Stimulated activated CD4-positive, alpha-beta T cell treated with anti-CD3 and anti-CD28 coated beads, Interleukin-1b, Interleukin-23, amount 100 ng/mL, for 48 hours (primary cell): ENCODE measurements around the gene KLHL17.

Experiments used
- DNase-seq: peaks from one replicate; pipeline ENCODE4 v3.0.0-alpha.2; 2020

Gene KLHL17

DNA sequence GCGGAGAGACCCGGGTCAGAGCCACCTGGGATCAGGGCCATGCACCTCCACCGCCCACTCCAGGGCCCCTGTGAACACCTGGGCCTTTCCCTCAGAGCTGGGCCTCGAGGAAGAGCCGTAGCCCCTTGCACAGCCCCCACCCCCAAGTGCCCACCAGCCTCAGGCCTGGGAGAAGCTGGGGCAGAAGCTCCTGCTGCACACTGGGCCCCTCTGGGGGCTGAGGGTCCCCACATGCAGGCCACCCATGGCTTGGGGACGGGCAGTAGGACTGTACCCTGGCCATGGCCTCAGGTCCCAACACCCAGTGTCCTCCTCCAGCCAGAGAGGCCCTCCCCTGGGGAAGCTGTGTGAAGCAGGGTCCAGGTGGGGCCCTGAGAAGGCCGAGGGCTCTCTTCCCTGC, 7.8 kb upstream of the KLHL17 start:
- DNase-seq, result no peak

DNA sequence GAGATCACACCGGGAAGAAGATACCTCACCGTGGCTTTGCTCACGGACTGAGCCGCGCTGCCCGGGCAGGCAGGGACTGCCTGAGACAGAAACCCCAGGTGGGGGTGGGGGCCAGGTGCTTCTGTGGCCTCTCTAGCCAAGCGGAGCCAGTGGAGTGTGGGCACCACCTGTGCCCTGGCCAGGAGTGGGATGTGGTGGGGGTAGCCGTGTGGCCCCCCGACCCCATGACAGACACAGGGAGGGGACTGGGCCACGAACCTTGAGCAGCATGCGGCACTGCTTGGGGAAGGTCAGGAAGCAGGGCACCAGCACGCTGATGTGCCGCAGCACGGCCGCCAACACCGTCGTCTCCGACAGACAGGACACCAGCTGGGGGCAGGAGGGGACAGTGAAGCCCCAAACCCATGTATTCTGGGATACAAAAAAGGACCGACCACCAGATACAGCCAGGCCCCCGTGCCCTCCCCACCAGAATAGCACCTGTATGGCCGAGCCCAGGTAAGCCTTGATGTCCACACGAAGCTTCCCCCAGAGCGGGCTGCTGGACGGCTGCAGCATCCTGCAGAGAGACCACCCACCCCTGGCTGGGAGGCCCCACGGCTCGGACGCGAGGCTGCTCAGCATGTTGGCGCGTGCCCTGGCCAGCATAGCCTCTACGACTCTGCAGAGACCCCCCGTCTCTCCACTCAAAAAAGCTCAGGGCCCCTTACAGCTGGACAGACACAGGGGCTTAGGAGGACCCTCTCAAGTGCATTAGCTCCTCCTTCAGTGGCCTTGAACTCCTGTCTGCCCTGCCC, 6.7 kb upstream of the KLHL17 start:
- no peak for DNase-seq

DNA sequence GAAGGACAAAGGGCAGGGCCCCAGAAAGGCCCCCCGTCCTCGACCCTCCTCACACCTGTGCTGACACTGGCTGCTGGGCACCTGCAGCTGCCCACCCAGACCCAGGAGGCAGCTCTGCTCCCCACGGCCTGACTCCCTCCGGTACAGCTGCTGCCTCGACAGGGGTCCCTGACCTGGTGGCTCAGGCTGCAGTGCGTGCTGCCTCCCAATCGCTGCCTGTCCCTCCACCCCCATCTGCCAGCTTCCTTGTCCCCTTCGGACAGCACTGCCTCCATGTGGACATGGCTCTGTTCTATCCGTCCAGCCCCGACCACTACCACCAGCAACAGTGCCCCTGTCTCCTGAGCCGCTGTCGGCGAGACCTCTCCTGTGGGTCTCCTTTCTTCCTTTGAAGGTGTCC, 5.5 kb upstream of the KLHL17 start:
- no peak for DNase-seq

DNA sequence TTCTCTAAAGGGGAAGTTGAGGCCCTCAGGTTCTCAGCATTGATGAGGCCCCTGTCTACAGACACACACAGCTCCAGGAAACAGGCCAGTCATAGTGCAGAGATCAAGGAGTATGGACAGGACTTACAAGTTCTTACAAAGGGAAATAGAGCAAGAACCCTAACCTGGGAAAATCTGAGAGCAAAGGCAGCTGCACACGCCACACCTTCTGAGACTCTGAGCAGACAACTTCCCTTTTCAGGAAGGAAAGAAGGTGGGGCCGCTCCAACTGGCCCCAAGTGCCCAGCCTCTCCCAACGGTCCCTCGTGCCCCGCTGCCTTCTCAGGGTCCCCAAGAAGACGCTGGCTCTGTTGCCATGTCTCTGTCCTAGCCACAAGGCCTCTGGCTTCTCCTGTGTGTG, 4.9 kb upstream of the KLHL17 start:
- no peak for DNase-seq

DNA sequence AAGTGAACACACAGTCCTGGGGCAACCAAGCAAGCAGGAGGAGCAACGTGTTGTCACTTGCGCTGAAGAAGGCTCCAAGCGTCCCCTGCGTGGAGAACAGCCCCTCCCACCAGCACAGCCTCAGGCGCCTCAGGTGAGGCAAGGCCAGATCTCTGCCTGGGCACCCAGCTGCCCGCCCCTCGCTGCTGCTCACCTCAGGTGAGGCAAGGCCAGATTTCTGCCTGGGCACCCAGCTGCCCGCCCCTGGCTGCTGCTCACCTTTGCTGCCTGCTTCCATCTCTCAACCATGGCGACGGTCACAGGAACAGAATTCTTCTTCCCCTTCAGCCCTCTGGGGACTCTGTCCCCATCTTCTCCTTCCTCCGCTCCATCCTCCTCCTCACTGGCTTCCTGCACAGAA, 3.7 kb upstream of the KLHL17 start:
- DNase-seq, result no peak

DNA sequence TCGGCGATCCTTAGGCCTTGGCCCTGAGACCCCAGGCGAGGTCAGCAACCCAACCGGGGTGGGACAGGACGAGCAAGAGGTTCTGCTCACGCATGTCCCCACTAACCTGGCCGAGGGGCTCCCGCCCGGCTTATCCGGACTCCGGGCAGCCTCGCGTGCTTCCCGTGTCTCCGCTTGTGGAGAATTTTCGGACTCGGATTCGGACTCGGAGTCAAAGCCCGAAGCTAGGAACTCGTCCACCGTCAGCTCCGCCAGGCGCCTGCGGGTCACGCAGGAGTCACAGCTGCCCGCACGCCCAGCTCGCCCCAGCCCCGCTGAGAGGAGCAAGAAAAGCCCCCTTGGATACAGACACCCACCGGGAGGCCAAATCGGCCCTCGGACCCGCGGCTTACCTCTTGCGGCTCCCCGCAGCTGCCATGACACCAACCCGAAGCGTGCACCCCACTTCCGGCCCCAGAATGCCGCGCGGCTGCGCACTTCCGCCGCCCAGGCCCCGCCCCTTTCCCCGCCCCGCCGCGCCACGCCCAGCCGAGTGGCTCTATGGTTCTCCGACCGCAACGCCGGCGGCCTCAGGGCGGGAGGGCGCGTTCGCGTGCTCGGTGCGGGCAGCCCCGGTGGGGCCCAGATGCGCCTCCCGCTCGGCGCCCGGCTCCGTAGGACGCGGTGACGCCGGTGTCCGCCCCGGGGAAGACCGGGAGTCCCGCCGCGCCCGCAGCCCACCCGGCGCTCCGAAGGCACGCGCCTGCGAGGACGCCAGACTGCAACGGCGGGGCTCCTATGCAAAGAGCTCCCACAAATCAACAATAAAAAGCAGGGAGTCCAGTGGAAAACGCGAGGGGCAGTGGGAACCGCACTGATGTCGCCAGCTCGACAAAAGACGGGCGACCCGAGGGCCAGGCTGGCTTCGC, 1.3 kb upstream of the KLHL17 start, which contains the start of gene NOC2L:
TSS of gene NOC2L (minus strand) at position 434 of the 908 bp plus-strand sequence. CDS start at position 418, 16 bp downstream.
- DNase-seq, result peak; percentile 95

DNA sequence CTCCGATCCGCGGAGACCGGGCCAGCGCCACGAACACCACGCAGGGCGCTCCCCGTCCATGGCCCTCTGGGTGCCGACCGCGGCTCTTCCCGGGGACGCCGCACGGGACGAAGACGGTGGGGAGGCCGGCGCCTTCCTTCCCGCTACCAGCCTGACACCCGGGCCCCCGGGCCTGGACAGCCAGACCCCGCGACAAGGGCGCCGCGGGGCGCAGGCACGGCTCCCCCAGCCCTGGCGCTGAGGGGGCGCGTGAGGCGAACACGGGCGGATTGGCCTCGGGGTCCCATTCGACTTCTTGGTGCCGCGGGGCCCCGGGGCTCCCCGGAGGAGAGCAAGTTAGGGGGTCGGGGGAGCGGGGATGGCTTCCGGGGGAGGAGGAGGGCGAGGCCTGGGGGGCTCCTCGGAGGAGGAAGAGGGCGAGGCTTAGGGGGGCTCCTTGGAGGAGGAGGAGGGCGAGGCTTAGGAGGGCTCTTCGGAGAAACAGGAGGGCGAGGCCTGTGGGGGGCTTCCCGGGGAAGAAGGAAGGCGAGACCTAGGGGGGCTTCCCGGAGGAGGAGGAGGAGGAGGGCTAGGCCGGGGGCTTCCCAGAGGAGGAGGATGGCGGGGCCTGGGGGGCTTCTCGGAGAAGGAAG, 537 bp upstream of the KLHL17 start:
- no peak for DNase-seq

DNA sequence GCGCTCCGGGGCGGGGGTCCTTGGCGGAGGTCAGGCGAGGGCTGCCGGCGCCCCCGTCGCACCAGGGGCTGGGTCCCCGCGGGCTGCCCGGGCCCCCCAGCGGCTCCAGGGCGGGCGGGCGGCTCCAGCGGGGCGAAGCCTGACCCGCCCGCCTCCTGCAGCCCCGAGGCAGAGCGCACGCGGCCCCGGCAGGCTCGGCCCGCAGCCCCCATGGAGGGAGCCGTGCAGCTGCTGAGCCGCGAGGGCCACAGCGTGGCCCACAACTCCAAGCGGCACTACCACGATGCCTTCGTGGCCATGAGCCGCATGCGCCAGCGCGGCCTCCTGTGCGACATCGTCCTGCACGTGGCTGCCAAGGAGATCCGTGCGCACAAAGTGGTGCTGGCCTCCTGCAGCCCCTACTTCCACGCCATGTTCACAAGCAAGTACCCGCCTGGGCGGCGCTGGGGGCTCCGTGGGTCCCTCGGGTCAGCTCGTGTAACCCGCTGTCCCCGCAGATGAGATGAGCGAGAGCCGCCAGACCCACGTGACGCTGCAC, 817 bp downstream of the KLHL17 start:
- no peak for DNase-seq

DNA sequence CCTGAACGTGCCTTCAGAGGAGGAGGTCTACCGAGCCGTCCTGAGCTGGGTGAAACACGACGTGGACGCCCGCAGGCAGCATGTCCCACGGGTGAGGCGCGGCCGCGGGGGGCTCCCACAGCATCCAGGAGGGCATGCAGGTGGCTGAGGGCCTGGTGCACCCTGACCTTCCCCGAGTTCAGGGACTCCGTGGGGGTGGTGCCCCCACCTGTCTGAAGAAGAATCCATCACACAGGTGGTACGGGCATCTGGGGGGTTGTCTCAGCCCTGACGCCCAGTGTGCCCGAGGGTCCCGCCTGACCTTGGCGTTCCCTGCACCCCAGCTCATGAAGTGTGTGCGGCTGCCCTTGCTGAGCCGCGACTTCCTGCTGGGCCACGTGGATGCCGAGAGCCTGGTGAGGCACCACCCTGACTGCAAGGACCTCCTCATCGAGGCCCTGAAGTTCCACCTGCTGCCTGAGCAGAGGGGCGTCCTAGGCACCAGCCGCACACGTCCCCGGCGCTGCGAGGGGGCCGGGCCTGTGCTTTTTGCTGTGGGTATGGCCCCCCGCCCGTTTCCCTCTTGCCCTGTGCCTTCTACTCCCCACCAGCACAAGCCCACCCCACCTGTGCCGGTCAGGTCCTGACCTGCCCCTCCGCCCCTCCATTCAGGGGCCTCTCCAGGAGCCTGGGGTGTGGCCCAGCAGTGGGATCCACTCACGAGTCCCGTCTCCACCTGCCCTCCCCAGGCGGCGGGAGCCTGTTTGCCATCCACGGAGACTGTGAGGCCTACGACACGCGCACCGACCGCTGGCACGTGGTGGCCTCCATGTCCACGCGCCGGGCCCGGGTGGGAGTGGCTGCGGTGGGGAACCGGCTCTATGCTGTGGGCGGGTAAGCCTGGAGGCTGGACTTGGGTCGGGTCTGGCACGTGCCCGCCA, 2.3 kb downstream of the KLHL17 start:
- DNase-seq, result no peak

DNA sequence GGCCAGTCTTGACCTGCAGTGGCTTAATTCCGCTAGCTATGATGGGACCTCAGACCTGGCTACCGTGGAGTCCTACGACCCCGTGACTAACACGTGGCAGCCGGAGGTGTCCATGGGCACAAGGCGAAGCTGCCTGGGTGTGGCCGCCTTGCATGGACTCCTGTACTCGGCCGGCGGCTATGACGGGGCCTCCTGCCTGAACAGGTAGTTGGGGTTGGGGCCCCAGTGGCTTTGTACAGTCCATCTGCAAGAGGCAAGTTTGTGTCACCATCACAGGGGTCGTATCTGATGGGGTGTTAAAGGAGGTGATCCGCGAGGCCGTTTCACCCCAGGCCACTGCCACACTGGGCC, 2.9 kb downstream of the KLHL17 start:
- DNase-seq, result no peak

DNA sequence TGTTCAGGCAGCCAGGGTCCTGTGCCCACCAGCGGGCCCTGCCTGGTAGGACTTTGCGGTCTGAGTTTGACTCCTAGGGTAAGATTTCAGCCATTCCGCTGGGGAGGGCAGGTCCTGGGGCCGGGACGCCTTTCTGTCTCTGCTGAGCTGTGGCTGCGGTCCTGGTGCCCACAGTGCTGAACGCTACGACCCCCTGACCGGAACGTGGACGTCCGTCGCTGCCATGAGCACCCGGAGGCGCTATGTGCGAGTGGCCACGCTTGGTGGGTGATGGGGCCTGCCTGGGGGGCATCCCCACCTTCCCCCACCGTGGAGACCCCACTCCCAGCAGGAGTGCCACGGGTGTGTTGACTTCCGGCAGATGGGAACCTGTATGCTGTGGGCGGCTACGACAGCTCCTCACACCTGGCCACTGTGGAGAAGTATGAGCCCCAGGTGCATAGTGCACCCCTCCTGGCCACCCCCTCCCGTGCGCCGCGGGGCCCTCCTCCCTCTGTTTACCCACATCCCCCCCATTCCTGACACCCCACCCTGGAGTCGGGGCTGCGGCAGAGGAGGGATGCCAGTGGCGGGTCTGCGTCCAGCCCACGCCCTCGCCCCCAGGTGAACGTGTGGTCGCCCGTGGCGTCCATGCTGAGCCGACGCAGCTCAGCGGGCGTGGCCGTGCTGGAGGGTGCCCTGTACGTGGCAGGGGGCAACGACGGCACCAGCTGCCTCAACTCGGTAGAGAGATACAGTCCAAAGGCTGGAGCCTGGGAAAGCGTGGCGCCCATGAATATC, 3.6 kb downstream of the KLHL17 start:
- no peak for DNase-seq

DNA sequence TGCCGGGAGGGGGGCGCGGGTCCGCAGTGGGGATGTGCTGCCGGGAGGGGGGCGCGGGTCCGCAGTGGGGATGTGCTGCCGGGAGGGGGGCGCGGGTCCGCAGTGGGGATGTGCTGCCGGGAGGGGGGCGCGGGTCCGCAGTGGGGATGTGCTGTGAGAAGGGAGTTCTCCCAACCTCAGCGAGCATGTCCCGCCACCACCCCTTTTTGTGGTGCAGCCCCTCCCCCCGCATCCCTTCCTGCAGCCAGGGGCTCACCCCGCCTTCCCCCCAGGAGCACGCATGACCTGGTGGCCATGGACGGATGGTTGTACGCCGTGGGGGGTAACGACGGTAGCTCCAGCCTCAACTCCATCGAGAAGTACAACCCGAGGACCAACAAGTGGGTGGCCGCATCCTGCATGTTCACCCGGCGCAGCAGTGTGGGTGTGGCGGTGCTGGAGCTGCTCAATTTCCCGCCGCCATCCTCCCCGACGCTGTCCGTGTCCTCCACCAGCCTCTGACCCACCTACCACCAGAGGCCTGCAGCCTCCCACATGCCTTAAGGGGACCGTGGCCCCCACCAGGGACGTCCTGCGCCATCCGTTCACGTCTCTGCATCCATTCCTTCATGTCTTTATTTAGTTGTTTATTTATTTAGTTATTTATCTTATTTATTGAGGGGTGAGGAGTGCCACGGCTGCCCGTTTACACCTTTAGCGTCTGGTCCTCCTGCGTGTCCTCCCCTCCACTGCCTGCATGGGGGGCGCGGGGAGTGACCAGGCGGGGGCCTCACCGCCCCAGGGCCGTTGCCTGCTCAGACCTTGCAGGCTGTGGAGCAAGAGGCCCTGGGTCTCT, 4.5 kb downstream of the KLHL17 start:
- no peak for DNase-seq

DNA sequence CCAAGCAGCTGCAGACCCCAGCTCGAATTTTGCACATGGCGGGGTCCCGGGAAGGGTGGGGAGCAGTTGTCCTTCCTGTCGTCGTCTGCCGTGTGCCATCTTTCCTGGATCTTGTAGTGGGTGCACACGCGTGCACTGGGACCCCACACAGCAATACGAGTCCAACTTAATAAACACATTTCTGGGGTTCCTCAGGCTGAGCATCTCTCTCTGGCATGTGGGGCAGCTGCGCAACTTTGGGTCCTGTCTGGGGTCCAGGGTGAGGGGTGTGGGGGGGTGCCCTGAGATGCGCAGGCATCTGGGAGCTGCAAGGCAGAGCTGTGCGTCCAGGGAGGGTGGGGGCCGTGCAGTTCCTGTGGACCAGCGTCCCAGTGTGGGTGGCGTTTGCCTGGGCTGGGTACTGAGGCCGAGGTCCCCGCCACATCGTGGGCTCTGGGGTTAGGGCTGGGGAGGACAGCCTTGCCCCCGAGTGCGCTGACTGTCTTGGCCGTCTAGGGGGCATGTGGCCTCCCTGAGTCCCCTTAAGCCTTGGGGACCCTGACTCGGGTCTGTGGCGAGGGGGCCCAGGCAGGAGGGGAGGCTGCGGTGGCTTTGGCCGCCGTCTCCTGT, 5.2 kb downstream of the KLHL17 start:
- DNase-seq, result no peak

DNA sequence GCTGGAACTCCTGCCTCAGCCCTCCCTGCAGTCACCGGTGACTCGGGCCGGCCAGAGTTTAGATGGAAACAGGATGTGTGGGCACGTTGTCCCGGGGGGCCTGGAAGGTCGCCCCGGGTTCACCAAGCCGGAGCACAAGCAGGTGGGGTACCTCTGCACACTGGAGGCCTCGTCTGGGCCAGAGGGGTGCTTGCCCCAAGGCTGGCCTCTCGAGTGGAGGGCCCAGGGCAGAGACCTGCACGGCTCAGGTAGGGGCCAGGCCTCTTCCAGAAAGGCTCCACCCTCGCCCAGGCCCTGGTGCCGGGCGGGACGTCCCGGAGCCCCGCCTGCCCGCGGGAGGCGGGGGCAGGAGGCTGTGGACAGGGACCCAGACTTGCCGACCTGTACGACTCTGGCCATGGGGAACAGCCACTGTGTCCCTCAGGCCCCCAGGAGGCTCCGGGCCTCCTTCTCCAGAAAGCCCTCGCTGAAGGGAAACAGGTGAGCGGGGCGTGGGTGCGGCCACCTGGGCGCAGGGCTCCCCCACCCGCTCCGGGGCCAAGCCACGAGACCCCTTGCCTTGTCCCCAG, 5.8 kb downstream of the KLHL17 start, which contains the start of gene PLEKHN1:
TSS of gene PLEKHN1 (plus strand) at position 348 of the 569 bp plus-strand sequence. CDS start at position 398, 50 bp downstream.
- no peak for DNase-seq

DNA sequence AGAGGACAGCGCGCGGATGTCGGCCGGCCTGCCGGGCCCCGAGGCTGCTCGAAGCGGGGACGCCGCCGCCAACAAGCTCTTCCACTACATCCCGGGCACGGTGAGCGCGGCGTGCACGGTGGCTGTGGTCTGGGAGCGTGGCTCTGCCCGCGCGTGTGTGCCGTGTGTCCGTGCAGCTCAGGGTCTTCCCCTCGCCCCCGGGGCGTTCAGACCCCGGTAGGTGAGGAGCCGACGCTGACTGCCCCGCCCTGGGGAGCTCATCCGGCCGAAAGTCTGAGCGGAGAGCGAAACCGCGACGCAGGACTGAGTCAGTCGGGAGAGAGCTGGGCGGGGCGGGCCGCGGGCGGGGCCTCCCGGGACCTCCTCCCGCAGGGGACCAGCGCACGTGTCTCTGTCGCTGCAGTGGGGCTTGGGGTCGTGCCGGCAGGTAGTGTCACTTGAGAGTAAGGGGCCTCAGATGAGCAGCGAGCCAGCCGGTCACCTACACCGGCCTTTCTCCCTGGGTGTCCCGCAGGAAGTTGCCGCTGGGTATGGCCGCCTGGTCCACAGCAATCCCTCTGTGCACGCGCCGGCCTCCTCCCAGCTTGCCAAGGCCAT, 6.4 kb downstream of the KLHL17 start:
- peak; percentile 80 for DNase-seq

DNA sequence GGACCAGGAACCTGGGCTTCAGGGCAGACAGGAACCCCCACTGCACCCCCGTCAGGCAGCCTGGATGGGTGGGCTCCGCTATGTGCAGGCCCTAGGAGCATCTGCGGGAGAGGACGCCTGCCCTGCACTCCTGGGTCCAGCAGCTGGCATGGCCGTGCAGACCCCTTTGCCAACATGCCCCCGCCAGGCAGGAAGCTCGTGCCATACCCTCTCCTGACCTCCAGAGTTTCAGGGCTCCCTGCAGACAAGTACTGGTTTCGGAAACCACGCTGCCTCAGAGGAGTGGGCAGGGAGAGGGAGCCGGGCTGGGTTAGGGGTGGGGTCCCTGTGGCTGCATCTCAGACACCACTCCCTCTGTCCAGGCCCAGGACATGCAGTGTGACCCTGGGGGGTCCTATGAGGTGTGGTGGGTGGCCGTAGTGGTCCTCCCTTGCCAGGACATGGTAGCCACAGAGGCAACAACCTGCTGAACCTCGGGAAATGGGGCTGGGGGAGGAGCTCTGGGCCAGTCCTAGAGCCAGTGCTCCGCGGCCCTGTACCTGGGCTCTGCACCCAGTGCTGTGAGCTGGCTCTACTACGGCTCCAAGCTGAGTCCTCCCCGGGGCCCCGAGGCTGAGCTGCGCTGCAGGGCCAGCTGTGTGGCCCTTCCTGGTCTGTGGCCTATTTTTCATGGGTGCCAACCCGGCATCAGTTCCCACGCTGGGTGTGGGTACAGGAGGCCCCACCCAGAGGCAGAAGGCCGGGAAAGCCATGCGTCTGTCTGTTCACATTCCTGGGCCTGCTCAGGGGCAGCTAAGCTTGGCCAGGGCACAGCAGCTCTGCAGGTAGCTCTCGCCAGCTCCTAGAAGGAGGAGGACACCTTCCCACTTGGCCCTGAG, 7.3 kb downstream of the KLHL17 start:
- no peak for DNase-seq

DNA sequence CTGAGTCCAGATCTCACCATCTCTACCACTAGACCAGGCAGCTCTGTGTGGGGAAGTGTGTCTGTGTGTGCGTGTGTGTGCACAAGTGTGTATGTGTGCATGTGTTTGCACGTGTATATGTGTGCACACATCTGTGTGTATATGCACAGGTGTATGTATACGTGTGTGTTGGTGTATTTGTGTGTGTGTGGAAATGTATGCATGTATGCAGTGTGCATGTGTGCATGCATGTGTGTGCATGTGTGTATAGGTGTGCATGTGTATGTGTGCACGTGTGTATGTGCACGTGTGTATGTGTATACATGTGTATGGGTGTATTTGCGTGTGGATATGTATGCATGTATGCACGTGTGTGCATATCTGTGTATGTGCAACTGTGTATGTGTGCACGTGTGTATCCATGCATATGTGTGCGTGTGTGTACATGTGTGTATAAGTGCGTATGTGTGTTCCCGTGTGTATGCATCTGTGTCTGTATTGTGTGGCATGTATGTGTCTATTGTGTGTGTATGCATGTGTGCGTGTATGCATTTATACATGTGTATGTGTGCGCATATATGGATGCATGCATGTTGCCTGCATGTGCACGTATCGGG, 9.0 kb downstream of the KLHL17 start:
- no peak for DNase-seq
